Hippocampal formation (tissue), 2 donors: ENCODE measurements around the gene TNFRSF25.

Source experiments
- DNase-seq, 2 donors: peaks; one replicate each; lab custom pipeline; 2025; lab: John Stamatoyannopoulos, UW

TNFRSF25 gene

GRCh38 chr1:6416906-6417305, 49.1 kb downstream of the TNFRSF25 start:
- no peak for DNase-seq

DNA sequence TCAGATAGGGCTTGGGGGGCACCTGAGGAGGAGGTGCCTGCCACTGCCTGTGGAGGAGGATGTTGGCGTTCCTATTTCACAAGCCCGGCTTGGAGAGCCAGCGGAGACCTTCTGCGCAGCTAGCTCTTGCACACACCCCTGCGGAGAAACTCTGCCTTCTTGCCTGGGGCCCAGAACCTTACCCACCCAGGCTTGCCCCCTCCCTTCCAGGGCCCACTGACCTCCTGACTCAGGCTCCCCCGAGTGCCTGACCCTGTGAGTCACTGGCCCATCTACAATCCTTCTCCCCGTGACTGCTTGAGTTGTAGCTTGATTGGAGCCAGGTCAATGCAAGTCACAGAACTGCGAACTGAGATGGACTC, 49.7 kb downstream of the TNFRSF25 start:
- DNase-seq: no peak

- DNase-seq: no peak
Observed at GRCh38 chr1:6414881-6415626, 50.9 kb downstream of the TNFRSF25 start.

GRCh38 chr1:6414443-6414844, 51.5 kb downstream of the TNFRSF25 start:
- DNase-seq: no peak

- DNase-seq: no peak
Observed at GRCh38 chr1:6412896-6413295, 53.1 kb downstream of the TNFRSF25 start.
